HepG2 (cell line): Measurements from ENCODE around the gene OPRL1. TPM values are rescaled to one million over a fixed set of nuclear protein-coding genes. Genes with fewer than 3 reads are reported as not detected.

Source experiments
- EHMT2 ChIP-seq: fragments of 200-600 bp; sonication (generic); IDR thresholded peaks from 2 replicates; pipeline ENCODE4 v1.7.0; 2017; ENCODE audit warnings: antibody characterized with exemption, low read depth, low read length, borderline replicate concordance
- FOSL1 ChIP-seq: sonication (generic); formaldehyde crosslinking; IDR thresholded peaks from 2 replicates; pipeline ENCODE4 v1.9.0; 2021; ENCODE audit warnings: missing genetic modification reagents, borderline replicate concordance
- HNF1B ChIP-seq: sonication (generic); formaldehyde crosslinking; IDR thresholded peaks from 2 replicates; pipeline ENCODE4 v1.5.1; 2020; ENCODE audit warnings: mild to moderate bottlenecking, moderate library complexity, missing genetic modification reagents
- ISX ChIP-seq: sonication (generic); formaldehyde crosslinking; conservative IDR thresholded peaks from 2 replicates; pipeline ENCODE4 v1.5.0; 2020; ENCODE audit warnings: missing genetic modification reagents
- MAF1 ChIP-seq: sonication (generic); formaldehyde crosslinking; IDR thresholded peaks from 2 replicates; pipeline ENCODE4 v1.5.0; 2020; ENCODE audit warnings: missing genetic modification reagents, borderline replicate concordance
- PBX2 ChIP-seq: IDR thresholded peaks from 2 replicates; pipeline ENCODE4 v1.6.1; 2016; ENCODE audit warnings: control low read depth
- PHF21A ChIP-seq: sonication (generic); formaldehyde crosslinking; IDR thresholded peaks from 2 replicates; pipeline ENCODE4 v1.5.0; 2020; ENCODE audit warnings: mild to moderate bottlenecking, missing genetic modification reagents
- RFX1 ChIP-seq: fragments of 450-650 bp; IDR thresholded peaks from 2 replicates; pipeline ENCODE4 v1.6.1; 2017
- RFX5 ChIP-seq: IDR thresholded peaks from 2 replicates; pipeline ENCODE4 v1.6.1; 2011; ENCODE audit warnings: low read depth, low read length, improper control_type of control experiment
- TFDP1 ChIP-seq: IDR thresholded peaks from 2 replicates; pipeline ENCODE4 v1.6.1; 2016; ENCODE audit warnings: missing compliant biosample characterization, missing genetic modification reagents, borderline replicate concordance
- ZBTB40 ChIP-seq, 2 experiments: fragments of 450-650 bp in 1 of 2; sonication (generic) in 1 of 2; formaldehyde crosslinking in 1 of 2; IDR thresholded peaks; 2 replicates each; pipeline versions ENCODE4 v1.6.1 to v1.8.0; 2016 to 2022; ENCODE audit warnings: antibody characterized with exemption in 1 of 2, mild to moderate bottlenecking in 1 of 2, missing genetic modification reagents in 1 of 2
- ZNF317 ChIP-seq: sonication (generic); formaldehyde crosslinking; IDR thresholded peaks from 2 replicates; pipeline ENCODE4 v1.5.0; 2020; ENCODE audit warnings: mild to moderate bottlenecking, missing genetic modification reagents
- ZNF720 ChIP-seq: sonication (generic); formaldehyde crosslinking; IDR thresholded peaks from 2 replicates; pipeline ENCODE4 v1.4.0; 2020; ENCODE audit warnings: missing genetic modification reagents
- polyA plus RNA-seq, 8 experiments: library from polyadenylated mRNA; depleted of rRNA in 3 of 8; stranded (reverse) in 7 of 8; unstranded in 1 of 8; fragments of >200 nt; fragmentation: Illumina TruSeq in 4 of 8; extraction: Trizol in 4 of 8; gene quantifications; 2 replicates each; pipeline versions ENCODE4 v1.2.1 to v1.2.3, GENCODE V29; 2011 to 2016; ENCODE audit warnings: low read depth in 4 of 8, missing spikeins in 1 of 8, mixed read lengths in 1 of 8; ENCODE audit not compliant: insufficient read depth in 1 of 8
- total RNA-seq, 5 experiments: library from RNA; depleted of rRNA; stranded (reverse); fragments of >200 nt; fragmentation: Illumina TruSeq; extraction: Trizol; gene quantifications; 2 replicates each; pipeline ENCODE4 v1.2.3, GENCODE V29; 2016; ENCODE audit warnings: low read depth in 1 of 5

Gene OPRL1
- total and polyA plus RNA-seq, 2 of the 13 experiments (the other 11 are each of a cell fraction or from before 2014, with no cell fraction given), result 0.35 to 0.71 TPM

- TF ChIP-seq RFX5, result no peak
- no peak for TF ChIP-seq FOSL1
- no peak for TF ChIP-seq EHMT2
- TF ChIP-seq TFDP1 (CRISPR knock-in tag), result peak; percentile 55; the same call in 1 of the 2 replicates
- TF ChIP-seq ISX, result no peak
- no peak for TF ChIP-seq RFX1
- no peak for TF ChIP-seq ZBTB40 (IDR thresholded peaks at IDR 0.05)
- TF ChIP-seq ZBTB40 (CRISPR knock-in tag; IDR thresholded peaks at IDR 0.05), result peak; percentile 49; the same call in 1 of the 2 replicates
- TF ChIP-seq ZNF720 (CRISPR knock-in tag), result peak; percentile 30; the same call in 1 of the 2 replicates
- TF ChIP-seq ZNF317, result no peak; the same call in 1 of the 2 replicates
- peak; percentile 37; the same call in 1 of the 2 replicates for TF ChIP-seq HNF1B (CRISPR knock-in tag)
- TF ChIP-seq MAF1 (CRISPR knock-in tag), result no peak
- TF ChIP-seq PBX2 (CRISPR knock-in tag), result no peak
- TF ChIP-seq PHF21A (CRISPR knock-in tag), result peak; percentile 51
Observed at GRCh38 chr20:64065062-64065973, 14.6 kb upstream of the OPRL1 start (continued).
